ENCODE results near the gene JAK1. TPM values are rescaled to one million over a fixed set of nuclear protein-coding genes. Genes with fewer than 3 reads are reported as not detected.
A peak's percentile ranks its signal among the peaks of the same experiment; 100 is the strongest.

Gene JAK1
- total RNA-seq, 1 donor from 2014 or later: 27.7 TPM

DNA sequence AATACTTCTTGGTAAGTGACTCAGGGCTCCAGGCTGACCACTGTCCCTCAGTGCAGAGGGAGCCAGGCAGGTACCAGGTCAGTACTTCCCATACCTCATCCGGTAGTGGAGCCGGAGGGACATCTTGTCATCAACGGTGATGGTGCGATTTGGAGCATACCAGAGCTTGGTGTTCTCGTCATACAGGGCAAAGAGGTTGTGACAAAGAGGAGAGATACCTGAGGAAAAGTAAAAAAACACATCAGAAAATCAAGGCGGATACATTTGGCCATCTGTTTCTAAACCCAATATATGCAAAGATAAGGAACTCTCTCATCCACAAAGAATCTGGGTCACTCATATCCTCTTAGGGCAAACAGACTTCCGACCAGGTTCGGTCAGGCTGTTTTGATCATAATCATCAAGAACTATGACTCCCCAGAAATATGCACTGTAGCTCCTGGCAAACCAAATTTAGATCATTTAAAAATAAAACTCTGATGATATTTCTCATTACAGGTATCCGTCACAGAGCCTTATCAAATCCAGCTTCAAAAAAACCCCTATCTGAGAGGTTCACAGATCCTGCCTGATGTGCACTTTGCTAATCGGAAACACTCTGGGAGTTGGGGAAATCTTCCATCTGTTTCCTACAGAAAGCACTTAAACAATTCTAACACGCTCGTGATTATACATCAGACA is 87.3 kb downstream of the JAK1 start:
- H3K4me1 Mint-ChIP-seq: peaks cover 8% of the 10 kb centered on the region
- DNase-seq (ENCODE audit: low read depth, low spot score): no peak
- no peaks in the 10 kb centered on the region for H3K9me3 Mint-ChIP-seq
- H3K4me3 Mint-ChIP-seq: no peak overlapping the region
- TF ChIP-seq, protein P1, sequence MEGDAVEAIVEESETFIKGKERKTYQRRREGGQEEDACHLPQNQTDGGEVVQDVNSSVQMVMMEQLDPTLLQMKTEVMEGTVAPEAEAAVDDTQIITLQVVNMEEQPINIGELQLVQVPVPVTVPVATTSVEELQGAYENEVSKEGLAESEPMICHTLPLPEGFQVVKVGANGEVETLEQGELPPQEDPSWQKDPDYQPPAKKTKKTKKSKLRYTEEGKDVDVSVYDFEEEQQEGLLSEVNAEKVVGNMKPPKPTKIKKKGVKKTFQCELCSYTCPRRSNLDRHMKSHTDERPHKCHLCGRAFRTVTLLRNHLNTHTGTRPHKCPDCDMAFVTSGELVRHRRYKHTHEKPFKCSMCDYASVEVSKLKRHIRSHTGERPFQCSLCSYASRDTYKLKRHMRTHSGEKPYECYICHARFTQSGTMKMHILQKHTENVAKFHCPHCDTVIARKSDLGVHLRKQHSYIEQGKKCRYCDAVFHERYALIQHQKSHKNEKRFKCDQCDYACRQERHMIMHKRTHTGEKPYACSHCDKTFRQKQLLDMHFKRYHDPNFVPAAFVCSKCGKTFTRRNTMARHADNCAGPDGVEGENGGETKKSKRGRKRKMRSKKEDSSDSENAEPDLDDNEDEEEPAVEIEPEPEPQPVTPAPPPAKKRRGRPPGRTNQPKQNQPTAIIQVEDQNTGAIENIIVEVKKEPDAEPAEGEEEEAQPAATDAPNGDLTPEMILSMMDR (conservative IDR thresholded peaks at IDR 0.05): no peak
- H3K27me3 Mint-ChIP-seq (ENCODE audit: low read depth): no peaks in the 10 kb centered on the region
- no peaks in the 10 kb centered on the region for H3K36me3 Mint-ChIP-seq (ENCODE audit: low read depth)
- H3K27ac Mint-ChIP-seq (ENCODE audit: unreplicated experiment): no peak overlapping the region

- Mint-ChIP-seq H3K9me3 (no peaks in the 10 kb centered on the region), H3K4me3 (no peak overlapping the region), H3K27ac (ENCODE audit: unreplicated experiment) (no peak overlapping the region), H3K36me3 (ENCODE audit: low read depth) (no peaks in the 10 kb centered on the region), H3K27me3 (ENCODE audit: low read depth) (no peaks in the 10 kb centered on the region), H3K4me1 (peaks cover 8% of the 10 kb centered on the region)
- TF ChIP-seq, protein P1 (conservative IDR thresholded peaks at IDR 0.05): no peak
- DNase-seq (ENCODE audit: low read depth, low spot score): no peak
Observed at GRCh38 chr1:64878090-64878489, 88.3 kb downstream of the JAK1 start.

DNA sequence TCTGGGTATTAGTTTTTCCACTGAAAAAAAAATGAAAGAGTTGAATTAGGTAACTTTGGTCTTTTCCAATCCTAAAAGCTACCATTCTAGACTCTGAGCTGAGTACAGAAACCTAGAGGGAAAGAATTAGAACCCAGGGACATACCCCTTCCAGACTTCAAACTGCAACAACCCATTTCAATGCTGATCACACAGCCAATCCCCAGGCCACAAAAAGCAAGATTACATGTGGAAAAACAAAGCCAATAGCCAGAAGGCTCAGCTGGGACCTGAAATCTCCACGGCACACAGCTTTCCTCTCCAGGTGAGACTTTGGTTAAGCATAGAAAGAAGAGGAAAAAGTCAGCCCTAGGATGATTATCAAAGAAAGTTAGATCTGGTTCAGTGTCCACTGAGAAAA is 88.8 kb downstream of the JAK1 start:
- H3K4me3 Mint-ChIP-seq: no peak overlapping the region
- no peaks in the 10 kb centered on the region for H3K27me3 Mint-ChIP-seq (ENCODE audit: low read depth)
- TF ChIP-seq, protein P1 (conservative IDR thresholded peaks at IDR 0.05): no peak
- DNase-seq (ENCODE audit: low read depth, low spot score): no peak
- H3K36me3 Mint-ChIP-seq (ENCODE audit: low read depth): no peaks in the 10 kb centered on the region
- H3K4me1 Mint-ChIP-seq: peaks cover 8% of the 10 kb centered on the region
- no peaks in the 10 kb centered on the region for H3K9me3 Mint-ChIP-seq
- H3K27ac Mint-ChIP-seq (ENCODE audit: unreplicated experiment): no peak overlapping the region

DNA sequence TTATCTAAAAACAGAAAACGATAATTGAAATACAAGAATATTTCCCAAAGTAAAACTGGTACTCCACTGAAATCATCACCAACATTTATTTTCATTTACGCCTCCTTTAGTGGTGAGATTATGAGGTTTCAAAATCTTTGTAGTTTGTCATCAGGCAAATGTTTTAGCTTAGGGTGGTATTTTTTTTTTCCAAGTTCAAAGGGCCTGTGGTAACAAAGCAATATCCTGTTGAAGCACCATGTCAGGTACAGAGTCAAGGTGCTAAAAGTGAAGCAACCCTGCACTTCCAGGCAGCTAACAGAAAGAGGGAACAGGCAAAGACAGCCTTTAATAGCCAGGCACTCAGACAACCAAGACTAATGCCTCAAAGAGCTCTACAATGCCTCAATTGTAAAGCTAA is 89.2 kb downstream of the JAK1 start:
- Mint-ChIP-seq H3K4me3 (no peak overlapping the region), H3K27ac (ENCODE audit: unreplicated experiment) (no peak overlapping the region), H3K36me3 (ENCODE audit: low read depth) (no peaks in the 10 kb centered on the region), H3K9me3 (no peaks in the 10 kb centered on the region), H3K4me1 (peaks cover 8% of the 10 kb centered on the region), H3K27me3 (ENCODE audit: low read depth) (no peaks in the 10 kb centered on the region)
- TF ChIP-seq, protein P1 (conservative IDR thresholded peaks at IDR 0.05): no peak
- DNase-seq (ENCODE audit: low read depth, low spot score): no peak

DNA sequence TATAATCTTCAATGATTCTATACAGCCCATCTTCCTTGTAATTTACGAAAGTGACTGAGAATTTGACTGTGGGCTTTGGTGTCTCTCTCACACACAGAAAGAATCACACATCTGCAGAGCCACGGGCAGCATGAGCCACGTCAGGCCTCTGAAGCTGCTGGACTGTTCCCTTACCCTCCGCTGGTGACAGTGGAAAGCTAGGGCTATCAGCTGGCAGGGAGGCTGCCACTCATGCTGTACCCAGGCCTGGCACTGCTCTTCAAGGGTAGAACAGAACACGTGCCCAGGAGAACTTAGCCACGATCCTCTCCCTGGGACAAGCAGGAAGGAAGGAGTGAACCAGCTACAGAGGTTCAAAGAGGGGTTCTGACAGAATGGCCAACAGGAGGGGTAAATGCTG is 90.7 kb downstream of the JAK1 start:
- H3K27ac Mint-ChIP-seq (ENCODE audit: unreplicated experiment): peak overlapping the region; percentile 40
- no peaks in the 10 kb centered on the region for H3K9me3 Mint-ChIP-seq
- TF ChIP-seq, protein P1 (conservative IDR thresholded peaks at IDR 0.05): no peak
- no peaks in the 10 kb centered on the region for H3K27me3 Mint-ChIP-seq (ENCODE audit: low read depth)
- H3K4me1 Mint-ChIP-seq: peaks cover 8% of the 10 kb centered on the region
- DNase-seq (ENCODE audit: low read depth, low spot score): no peak
- no peak overlapping the region for H3K4me3 Mint-ChIP-seq
- H3K36me3 Mint-ChIP-seq (ENCODE audit: low read depth): peaks cover 4% of the 10 kb centered on the region
